HepG2 (cell line): ENCODE measurements around the gene ZNF90. TPM values are rescaled to one million over a fixed set of nuclear protein-coding genes. Genes with fewer than 3 reads are reported as not detected.
A peak's percentile ranks its signal among the peaks of the same experiment; 100 is the strongest.

ENCODE experiments used
- ATF1 ChIP-seq: IDR thresholded peaks from 2 replicates; pipeline ENCODE4 v1.6.1; 2016; ENCODE audit warnings: mild to moderate bottlenecking, control low read depth
- ELF1 ChIP-seq: sonication (generic); formaldehyde crosslinking; IDR thresholded peaks from 2 replicates; pipeline ENCODE4 v1.4.0; 2020; ENCODE audit warnings: missing genetic modification reagents
- MAFK ChIP-seq, 2 experiments: IDR thresholded peaks in 1 of 2; conservative IDR thresholded peaks in 1 of 2; 2 replicates each; pipeline ENCODE4 v1.6.1; 2011; ENCODE audit warnings: improper control_type of control experiment in 2 of 2, low read length in 2 of 2
- NPAS2 ChIP-seq: sonication (generic); formaldehyde crosslinking; IDR thresholded peaks from 2 replicates; pipeline ENCODE4 v1.8.0; 2022; ENCODE audit warnings: mild to moderate bottlenecking, missing genetic modification reagents, borderline replicate concordance
- NR2C2 ChIP-seq: sonication (generic); formaldehyde crosslinking; IDR thresholded peaks from 2 replicates; pipeline ENCODE4 v1.4.0; 2020; ENCODE audit warnings: missing genetic modification reagents, mild to moderate bottlenecking, moderate library complexity, borderline replicate concordance
- polyA plus RNA-seq, 8 experiments: library from polyadenylated mRNA; depleted of rRNA in 3 of 8; stranded (reverse) in 7 of 8; unstranded in 1 of 8; fragments of >200 nt; fragmentation: Illumina TruSeq in 4 of 8; extraction: Trizol in 4 of 8; gene quantifications; 2 replicates each; pipeline versions ENCODE4 v1.2.1 to v1.2.3, GENCODE V29; 2011 to 2016; ENCODE audit warnings: low read depth in 4 of 8, missing spikeins in 1 of 8, mixed read lengths in 1 of 8; ENCODE audit not compliant: insufficient read depth in 1 of 8
- total RNA-seq, 5 experiments: library from RNA; depleted of rRNA; stranded (reverse); fragments of >200 nt; fragmentation: Illumina TruSeq; extraction: Trizol; gene quantifications; 2 replicates each; pipeline ENCODE4 v1.2.3, GENCODE V29; 2016; ENCODE audit warnings: low read depth in 1 of 5
- TF ChIP-seq, protein P1 (sequence below): sonication (generic); formaldehyde crosslinking; IDR thresholded peaks from 2 replicates; pipeline ENCODE4 v1.4.0; 2020; ENCODE audit warnings: missing genetic modification reagents, borderline replicate concordance
- TF ChIP-seq, protein P2 (sequence below): IDR thresholded peaks from 2 replicates; pipeline ENCODE4 v1.6.1; 2016; ENCODE audit warnings: low read depth, control low read depth
- TF ChIP-seq, protein P3 (sequence below): IDR thresholded peaks from 2 replicates; pipeline ENCODE4 v1.6.1; 2016; ENCODE audit warnings: mild to moderate bottlenecking
- TF ChIP-seq, protein P4 (sequence below): sonication (generic); formaldehyde crosslinking; IDR thresholded peaks from 2 replicates; pipeline ENCODE4 v1.4.0; 2020; ENCODE audit warnings: mild to moderate bottlenecking, missing genetic modification reagents, borderline replicate concordance
- TF ChIP-seq, protein P5 (sequence below): sonication (generic); formaldehyde crosslinking; IDR thresholded peaks from 2 replicates; pipeline ENCODE4 v1.5.0; 2020; ENCODE audit warnings: mild to moderate bottlenecking, missing genetic modification reagents
- TF ChIP-seq, protein P6 (sequence below): sonication (generic); formaldehyde crosslinking; IDR thresholded peaks from 2 replicates; pipeline ENCODE4 v1.5.0; 2020; ENCODE audit warnings: mild to moderate bottlenecking, missing genetic modification reagents

The ZNF90 gene
- total and polyA plus RNA-seq, 2 of the 13 experiments (the other 11 are each of a cell fraction or from before 2014, with no cell fraction given), result 2.1 to 3.8 TPM

DNA sequence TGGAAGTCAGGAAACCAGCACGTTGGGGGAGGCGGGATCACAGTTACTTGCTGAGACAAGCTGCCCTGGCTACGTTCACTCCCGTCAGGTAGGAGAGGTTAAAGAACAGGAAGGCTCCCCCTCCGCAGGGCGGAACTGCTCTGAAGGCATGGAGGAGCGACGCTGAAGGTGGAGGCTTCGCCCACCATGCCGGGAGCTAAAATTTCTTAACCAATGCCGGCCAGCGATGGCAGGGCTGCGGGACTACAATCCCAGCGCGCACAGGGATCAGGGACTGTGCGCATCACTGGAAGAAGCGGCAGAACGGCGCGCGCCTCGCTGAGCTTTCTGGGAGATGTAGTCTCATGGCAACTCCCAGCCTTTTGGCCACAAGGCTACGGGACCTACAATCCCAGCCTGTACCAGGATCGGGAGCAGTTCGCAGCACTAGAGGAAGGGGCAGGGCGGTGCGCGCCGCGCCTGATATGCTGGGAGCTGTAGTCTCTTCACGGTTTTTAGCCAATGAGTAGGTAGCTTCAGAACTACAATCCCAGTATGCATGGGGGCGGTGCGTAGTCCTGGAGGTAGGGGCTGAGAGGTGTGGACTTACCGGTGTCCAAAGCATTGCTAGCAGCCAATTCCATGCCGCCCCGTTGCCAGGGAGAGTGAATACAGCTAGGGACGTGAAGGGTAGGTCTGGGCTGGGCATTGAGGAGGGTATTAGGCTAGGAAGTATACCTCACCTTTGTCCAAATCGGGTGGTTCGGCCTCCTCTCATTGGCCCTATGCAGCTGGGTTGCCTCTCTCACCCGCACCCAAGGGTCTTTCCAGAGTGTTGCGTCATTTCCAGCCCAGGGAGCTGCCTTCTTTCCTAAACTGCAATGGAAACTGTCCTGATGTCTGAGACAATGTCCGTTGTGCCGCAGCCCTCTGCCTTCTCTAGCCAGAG, 25.7 kb upstream of the ZNF90 start (continued):
- TF ChIP-seq ATF1 (CRISPR knock-in tag) (peak; percentile 84), NPAS2 (CRISPR knock-in tag) (no peak), MAFK (conservative IDR thresholded peaks at IDR 0.05 in 1 of 2, IDR thresholded peaks at IDR 0.05 in 1 of 2; ENCODE audit: low read length in 2 of 2) (no peak), NR2C2 (CRISPR knock-in tag) (peak; percentile 77), ELF1 (peak; percentile 79)
- TF ChIP-seq, protein P1, sequence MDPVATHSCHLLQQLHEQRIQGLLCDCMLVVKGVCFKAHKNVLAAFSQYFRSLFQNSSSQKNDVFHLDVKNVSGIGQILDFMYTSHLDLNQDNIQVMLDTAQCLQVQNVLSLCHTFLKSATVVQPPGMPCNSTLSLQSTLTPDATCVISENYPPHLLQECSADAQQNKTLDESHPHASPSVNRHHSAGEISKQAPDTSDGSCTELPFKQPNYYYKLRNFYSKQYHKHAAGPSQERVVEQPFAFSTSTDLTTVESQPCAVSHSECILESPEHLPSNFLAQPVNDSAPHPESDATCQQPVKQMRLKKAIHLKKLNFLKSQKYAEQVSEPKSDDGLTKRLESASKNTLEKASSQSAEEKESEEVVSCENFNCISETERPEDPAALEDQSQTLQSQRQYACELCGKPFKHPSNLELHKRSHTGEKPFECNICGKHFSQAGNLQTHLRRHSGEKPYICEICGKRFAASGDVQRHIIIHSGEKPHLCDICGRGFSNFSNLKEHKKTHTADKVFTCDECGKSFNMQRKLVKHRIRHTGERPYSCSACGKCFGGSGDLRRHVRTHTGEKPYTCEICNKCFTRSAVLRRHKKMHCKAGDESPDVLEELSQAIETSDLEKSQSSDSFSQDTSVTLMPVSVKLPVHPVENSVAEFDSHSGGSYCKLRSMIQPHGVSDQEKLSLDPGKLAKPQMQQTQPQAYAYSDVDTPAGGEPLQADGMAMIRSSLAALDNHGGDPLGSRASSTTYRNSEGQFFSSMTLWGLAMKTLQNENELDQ (CRISPR knock-in tag), result no peak
- TF ChIP-seq, protein P2, sequence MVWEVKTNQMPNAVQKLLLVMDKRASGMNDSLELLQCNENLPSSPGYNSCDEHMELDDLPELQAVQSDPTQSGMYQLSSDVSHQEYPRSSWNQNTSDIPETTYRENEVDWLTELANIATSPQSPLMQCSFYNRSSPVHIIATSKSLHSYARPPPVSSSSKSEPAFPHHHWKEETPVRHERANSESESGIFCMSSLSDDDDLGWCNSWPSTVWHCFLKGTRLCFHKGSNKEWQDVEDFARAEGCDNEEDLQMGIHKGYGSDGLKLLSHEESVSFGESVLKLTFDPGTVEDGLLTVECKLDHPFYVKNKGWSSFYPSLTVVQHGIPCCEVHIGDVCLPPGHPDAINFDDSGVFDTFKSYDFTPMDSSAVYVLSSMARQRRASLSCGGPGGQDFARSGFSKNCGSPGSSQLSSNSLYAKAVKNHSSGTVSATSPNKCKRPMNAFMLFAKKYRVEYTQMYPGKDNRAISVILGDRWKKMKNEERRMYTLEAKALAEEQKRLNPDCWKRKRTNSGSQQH (CRISPR knock-in tag), result 0 out of 2 replicates have a peak, but pooled peaks have one; percentile 12
- TF ChIP-seq, protein P3, sequence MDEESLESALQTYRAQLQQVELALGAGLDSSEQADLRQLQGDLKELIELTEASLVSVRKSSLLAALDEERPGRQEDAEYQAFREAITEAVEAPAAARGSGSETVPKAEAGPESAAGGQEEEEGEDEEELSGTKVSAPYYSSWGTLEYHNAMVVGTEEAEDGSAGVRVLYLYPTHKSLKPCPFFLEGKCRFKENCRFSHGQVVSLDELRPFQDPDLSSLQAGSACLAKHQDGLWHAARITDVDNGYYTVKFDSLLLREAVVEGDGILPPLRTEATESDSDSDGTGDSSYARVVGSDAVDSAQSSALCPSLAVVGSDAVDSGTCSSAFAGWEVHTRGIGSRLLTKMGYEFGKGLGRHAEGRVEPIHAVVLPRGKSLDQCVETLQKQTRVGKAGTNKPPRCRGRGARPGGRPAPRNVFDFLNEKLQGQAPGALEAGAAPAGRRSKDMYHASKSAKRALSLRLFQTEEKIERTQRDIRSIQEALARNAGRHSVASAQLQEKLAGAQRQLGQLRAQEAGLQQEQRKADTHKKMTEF (CRISPR knock-in tag), result peak; percentile 24; the same call in 1 of the 2 replicates
- TF ChIP-seq, protein P4, sequence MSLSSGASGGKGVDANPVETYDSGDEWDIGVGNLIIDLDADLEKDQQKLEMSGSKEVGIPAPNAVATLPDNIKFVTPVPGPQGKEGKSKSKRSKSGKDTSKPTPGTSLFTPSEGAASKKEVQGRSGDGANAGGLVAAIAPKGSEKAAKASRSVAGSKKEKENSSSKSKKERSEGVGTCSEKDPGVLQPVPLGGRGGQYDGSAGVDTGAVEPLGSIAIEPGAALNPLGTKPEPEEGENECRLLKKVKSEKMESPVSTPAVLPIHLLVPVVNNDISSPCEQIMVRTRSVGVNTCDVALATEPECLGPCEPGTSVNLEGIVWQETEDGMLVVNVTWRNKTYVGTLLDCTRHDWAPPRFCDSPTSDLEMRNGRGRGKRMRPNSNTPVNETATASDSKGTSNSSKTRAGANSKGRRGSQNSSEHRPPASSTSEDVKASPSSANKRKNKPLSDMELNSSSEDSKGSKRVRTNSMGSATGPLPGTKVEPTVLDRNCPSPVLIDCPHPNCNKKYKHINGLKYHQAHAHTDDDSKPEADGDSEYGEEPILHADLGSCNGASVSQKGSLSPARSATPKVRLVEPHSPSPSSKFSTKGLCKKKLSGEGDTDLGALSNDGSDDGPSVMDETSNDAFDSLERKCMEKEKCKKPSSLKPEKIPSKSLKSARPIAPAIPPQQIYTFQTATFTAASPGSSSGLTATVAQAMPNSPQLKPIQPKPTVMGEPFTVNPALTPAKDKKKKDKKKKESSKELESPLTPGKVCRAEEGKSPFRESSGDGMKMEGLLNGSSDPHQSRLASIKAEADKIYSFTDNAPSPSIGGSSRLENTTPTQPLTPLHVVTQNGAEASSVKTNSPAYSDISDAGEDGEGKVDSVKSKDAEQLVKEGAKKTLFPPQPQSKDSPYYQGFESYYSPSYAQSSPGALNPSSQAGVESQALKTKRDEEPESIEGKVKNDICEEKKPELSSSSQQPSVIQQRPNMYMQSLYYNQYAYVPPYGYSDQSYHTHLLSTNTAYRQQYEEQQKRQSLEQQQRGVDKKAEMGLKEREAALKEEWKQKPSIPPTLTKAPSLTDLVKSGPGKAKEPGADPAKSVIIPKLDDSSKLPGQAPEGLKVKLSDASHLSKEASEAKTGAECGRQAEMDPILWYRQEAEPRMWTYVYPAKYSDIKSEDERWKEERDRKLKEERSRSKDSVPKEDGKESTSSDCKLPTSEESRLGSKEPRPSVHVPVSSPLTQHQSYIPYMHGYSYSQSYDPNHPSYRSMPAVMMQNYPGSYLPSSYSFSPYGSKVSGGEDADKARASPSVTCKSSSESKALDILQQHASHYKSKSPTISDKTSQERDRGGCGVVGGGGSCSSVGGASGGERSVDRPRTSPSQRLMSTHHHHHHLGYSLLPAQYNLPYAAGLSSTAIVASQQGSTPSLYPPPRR (CRISPR knock-in tag), result no peak
- TF ChIP-seq, protein P5, sequence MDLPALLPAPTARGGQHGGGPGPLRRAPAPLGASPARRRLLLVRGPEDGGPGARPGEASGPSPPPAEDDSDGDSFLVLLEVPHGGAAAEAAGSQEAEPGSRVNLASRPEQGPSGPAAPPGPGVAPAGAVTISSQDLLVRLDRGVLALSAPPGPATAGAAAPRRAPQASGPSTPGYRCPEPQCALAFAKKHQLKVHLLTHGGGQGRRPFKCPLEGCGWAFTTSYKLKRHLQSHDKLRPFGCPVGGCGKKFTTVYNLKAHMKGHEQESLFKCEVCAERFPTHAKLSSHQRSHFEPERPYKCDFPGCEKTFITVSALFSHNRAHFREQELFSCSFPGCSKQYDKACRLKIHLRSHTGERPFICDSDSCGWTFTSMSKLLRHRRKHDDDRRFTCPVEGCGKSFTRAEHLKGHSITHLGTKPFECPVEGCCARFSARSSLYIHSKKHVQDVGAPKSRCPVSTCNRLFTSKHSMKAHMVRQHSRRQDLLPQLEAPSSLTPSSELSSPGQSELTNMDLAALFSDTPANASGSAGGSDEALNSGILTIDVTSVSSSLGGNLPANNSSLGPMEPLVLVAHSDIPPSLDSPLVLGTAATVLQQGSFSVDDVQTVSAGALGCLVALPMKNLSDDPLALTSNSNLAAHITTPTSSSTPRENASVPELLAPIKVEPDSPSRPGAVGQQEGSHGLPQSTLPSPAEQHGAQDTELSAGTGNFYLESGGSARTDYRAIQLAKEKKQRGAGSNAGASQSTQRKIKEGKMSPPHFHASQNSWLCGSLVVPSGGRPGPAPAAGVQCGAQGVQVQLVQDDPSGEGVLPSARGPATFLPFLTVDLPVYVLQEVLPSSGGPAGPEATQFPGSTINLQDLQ (CRISPR knock-in tag), result no peak
- TF ChIP-seq, protein P6, sequence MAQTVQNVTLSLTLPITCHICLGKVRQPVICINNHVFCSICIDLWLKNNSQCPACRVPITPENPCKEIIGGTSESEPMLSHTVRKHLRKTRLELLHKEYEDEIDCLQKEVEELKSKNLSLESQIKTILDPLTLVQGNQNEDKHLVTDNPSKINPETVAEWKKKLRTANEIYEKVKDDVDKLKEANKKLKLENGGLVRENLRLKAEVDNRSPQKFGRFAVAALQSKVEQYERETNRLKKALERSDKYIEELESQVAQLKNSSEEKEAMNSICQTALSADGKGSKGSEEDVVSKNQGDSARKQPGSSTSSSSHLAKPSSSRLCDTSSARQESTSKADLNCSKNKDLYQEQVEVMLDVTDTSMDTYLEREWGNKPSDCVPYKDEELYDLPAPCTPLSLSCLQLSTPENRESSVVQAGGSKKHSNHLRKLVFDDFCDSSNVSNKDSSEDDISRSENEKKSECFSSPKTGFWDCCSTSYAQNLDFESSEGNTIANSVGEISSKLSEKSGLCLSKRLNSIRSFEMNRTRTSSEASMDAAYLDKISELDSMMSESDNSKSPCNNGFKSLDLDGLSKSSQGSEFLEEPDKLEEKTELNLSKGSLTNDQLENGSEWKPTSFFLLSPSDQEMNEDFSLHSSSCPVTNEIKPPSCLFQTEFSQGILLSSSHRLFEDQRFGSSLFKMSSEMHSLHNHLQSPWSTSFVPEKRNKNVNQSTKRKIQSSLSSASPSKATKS (CRISPR knock-in tag), result no peak
